Activated naive CD8-positive, alpha-beta T cell treated with anti-CD3 and anti-CD28 coated beads, Interleukin-2, amount 50 U/mL, for 24 hours (primary cell): ENCODE data around the gene CENPU.
"Not testable (repeated sequence)": the region's sequence is repeated elsewhere in the genome, so short reads cannot be mapped to it uniquely, and the experiment has no call there.

Experiments
- ATAC-seq: fragments of 150-1000 bp; cut with Tn5 transposase; one replicate; pipeline ENCODE4 v1.10.0; 2021
- DNase-seq: peaks from one replicate; pipeline ENCODE4 v3.0.0; 2021
- H3K27ac Mint-ChIP-seq: one replicate; pipeline ENCODE4 v1.8.0; 2021; ENCODE audit warnings: mild to moderate bottlenecking, mixed read lengths
- H3K27me3 Mint-ChIP-seq: one replicate; pipeline ENCODE4 v1.8.0; 2021; ENCODE audit warnings: mixed read lengths
- H3K36me3 Mint-ChIP-seq: one replicate; pipeline ENCODE4 v1.8.0; 2021; ENCODE audit warnings: low read depth, mixed read lengths
- H3K4me1 Mint-ChIP-seq: one replicate; pipeline ENCODE4 v1.8.0; 2021; ENCODE audit warnings: mixed read lengths
- H3K4me3 Mint-ChIP-seq: one replicate; pipeline ENCODE4 v1.8.0; 2021; ENCODE audit warnings: mild to moderate bottlenecking, moderate library complexity, mixed read lengths
- H3K9me3 Mint-ChIP-seq: one replicate; pipeline ENCODE4 v1.8.0; 2021; ENCODE audit warnings: mixed read lengths

CENPU gene

DNA sequence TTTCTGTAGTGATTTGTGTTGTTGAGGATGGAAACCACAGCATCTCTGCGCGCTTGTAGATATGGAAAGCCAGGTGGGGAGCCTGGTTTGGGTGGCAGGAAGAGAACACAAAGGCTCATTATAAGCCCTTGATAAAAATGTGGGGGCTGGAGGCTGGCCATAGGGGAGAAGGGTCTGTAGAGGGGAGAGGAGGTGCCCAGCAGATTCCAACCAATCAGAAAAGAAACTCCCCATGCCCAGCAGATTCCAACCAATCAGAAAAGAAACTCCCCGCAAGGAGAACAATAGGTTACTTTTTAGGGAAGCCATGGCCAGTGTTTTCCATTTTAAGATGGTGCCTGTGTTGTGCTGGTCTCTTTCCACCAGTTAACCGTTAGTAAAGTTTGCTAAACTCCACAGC, 9.8 kb upstream of the CENPU start:
- H3K4me1 Mint-ChIP-seq, result peaks cover 24% of the 10 kb centered on the region
- H3K36me3 Mint-ChIP-seq, result no peaks in the 10 kb centered on the region
- DNase-seq (no peak), ATAC-seq (no peak)
- H3K9me3 Mint-ChIP-seq, result no peaks in the 10 kb centered on the region
- H3K4me3 Mint-ChIP-seq, result no peak overlapping the region
- no peaks in the 10 kb centered on the region for H3K27me3 Mint-ChIP-seq
- H3K27ac Mint-ChIP-seq, result no peak overlapping the region

GRCh38 chr4:184741651-184742050, 7.8 kb upstream of the CENPU start:
- DNase-seq, H3K27ac Mint-ChIP-seq: not testable (repeated sequence)

DNA sequence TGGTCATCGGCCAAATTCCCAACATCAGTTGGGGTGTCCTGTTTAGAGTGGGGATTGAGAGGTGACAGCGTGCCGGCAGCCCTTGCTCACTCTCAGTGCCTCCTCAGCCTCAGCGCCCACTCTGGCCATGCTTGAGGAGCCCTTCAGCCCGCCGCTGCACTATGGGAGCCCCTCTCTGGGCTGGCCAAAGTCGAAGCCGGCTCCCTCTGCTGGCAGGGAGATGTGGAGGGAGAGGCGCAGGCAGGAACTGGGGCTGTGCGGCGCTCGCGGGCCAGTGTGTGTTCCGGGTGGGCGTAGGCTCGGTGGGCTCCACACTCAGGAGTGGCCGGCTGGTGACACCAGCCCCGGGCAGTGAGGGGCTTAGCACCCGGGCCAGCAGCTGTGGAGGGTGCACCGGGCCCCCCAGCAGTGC, 7.1 kb upstream of the CENPU start:
- no peak overlapping the region for H3K4me3 Mint-ChIP-seq
- ATAC-seq (no peak), DNase-seq (no peak)
- H3K27me3 Mint-ChIP-seq, result no peaks in the 10 kb centered on the region
- no peaks in the 10 kb centered on the region for H3K36me3 Mint-ChIP-seq
- H3K4me1 Mint-ChIP-seq, result peaks cover 14% of the 10 kb centered on the region
- no peak overlapping the region for H3K27ac Mint-ChIP-seq
- H3K9me3 Mint-ChIP-seq, result no peaks in the 10 kb centered on the region

More at GRCh38 chr4:184741651-184742050, 7.8 kb upstream of the CENPU start:
- peaks cover 21% of the 10 kb centered on the region for H3K4me1 Mint-ChIP-seq
- H3K27me3 Mint-ChIP-seq, ATAC-seq, H3K4me3 Mint-ChIP-seq, H3K9me3 Mint-ChIP-seq, H3K36me3 Mint-ChIP-seq: not testable (repeated sequence)

DNA sequence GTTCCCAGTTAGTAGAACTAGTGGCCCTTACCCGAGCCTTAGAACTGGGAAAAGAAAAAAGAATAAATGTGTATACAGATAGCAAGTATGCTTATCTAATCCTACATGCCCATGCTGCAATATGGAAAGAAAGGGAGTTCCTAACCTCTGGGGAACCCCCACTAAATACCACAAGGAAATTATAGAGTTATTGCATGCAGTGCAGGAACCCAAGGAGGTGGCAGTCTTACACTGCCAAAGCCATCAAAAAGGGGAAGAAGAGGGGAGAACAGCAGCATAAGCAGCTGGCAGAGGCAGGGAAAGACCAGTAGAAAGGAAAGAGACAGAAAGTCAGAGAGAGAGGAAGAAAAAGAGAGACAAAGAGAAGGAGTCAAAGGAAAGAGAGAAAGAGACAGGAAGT, 5.7 kb upstream of the CENPU start:
- Mint-ChIP-seq H3K4me1 (peaks cover 13% of the 10 kb centered on the region), H3K27ac (peak overlapping the region; percentile 70)
- H3K9me3 Mint-ChIP-seq, H3K4me3 Mint-ChIP-seq, H3K27me3 Mint-ChIP-seq, DNase-seq, H3K36me3 Mint-ChIP-seq, ATAC-seq: not testable (repeated sequence)

DNA sequence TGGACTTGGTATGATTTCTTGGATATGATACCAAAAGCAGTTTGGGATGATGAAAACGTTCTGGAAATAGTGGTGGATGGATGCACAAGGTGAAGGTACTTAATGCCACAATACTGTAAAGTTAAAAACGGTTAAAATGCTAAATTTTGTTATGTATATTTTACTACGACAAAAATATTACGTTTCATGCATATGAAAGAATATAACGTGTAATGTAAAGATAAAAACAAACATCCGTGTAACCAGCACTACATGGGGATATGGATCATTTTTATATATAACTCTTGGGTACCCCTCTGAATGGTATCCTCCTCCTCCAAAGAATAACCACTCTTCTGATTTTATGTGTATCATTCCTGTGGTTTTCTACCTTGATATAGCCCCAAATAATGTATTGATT, 862 bp upstream of the CENPU start:
- Mint-ChIP-seq H3K9me3 (no peaks in the 10 kb centered on the region), H3K27ac (peak overlapping the region; percentile 91), H3K27me3 (no peaks in the 10 kb centered on the region), H3K4me3 (peak overlapping the region; percentile 98), H3K36me3 (peaks cover 18% of the 10 kb centered on the region), H3K4me1 (peaks cover 31% of the 10 kb centered on the region)
- ATAC-seq (no peak), DNase-seq (no peak)

GRCh38 chr4:184732126-184732525, 1.8 kb downstream of the CENPU start:
- H3K4me3 Mint-ChIP-seq, result peak overlapping the region; percentile 98
- H3K27ac Mint-ChIP-seq, result peak overlapping the region; percentile 52
- H3K27me3 Mint-ChIP-seq, result no peaks in the 10 kb centered on the region
- ATAC-seq, result no peak
- H3K36me3 Mint-ChIP-seq, result peaks cover 33% of the 10 kb centered on the region
- no peaks in the 10 kb centered on the region for H3K9me3 Mint-ChIP-seq
- H3K4me1 Mint-ChIP-seq, result peaks cover 23% of the 10 kb centered on the region
- no peak for DNase-seq

GRCh38 chr4:184731056-184731455, 2.8 kb downstream of the CENPU start:
- peaks cover 24% of the 10 kb centered on the region for H3K4me1 Mint-ChIP-seq
- DNase-seq (no peak), ATAC-seq (no peak)
- H3K9me3 Mint-ChIP-seq, result no peaks in the 10 kb centered on the region
- H3K4me3 Mint-ChIP-seq, result no peak overlapping the region
- peaks cover 39% of the 10 kb centered on the region for H3K36me3 Mint-ChIP-seq
- H3K27me3 Mint-ChIP-seq, result no peaks in the 10 kb centered on the region
- H3K27ac Mint-ChIP-seq, result no peak overlapping the region

GRCh38 chr4:184729946-184730345, 4.0 kb downstream of the CENPU start:
- Mint-ChIP-seq H3K36me3 (peaks cover 44% of the 10 kb centered on the region), H3K4me1 (peaks cover 24% of the 10 kb centered on the region), H3K27me3 (no peaks in the 10 kb centered on the region), H3K4me3 (no peak overlapping the region), H3K9me3 (no peaks in the 10 kb centered on the region), H3K27ac (no peak overlapping the region)
- no peak for DNase-seq
- no peak for ATAC-seq

DNA sequence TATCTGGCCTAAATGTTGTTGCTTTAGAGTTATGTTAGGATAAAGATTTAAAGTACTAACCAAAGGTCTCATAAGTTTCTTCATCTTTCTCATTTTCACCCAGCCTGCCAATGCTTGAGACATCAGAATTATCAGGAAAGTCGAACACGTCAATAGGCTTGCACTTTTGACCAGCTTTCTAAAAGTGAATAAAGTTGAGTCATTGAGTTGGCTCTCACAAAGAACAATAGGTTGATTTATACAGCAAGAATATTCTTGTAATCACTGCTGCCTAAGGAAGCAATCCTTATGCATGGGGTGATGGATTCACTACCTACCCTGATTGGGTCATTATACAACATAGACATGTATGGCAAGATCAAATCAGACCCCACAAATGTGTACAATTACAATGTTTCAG, 5.0 kb downstream of the CENPU start:
- Mint-ChIP-seq H3K27ac (no peak overlapping the region), H3K36me3 (peaks cover 55% of the 10 kb centered on the region), H3K27me3 (no peaks in the 10 kb centered on the region), H3K9me3 (no peaks in the 10 kb centered on the region), H3K4me1 (peaks cover 17% of the 10 kb centered on the region), H3K4me3 (no peak overlapping the region)
- DNase-seq (no peak), ATAC-seq (no peak)

DNA sequence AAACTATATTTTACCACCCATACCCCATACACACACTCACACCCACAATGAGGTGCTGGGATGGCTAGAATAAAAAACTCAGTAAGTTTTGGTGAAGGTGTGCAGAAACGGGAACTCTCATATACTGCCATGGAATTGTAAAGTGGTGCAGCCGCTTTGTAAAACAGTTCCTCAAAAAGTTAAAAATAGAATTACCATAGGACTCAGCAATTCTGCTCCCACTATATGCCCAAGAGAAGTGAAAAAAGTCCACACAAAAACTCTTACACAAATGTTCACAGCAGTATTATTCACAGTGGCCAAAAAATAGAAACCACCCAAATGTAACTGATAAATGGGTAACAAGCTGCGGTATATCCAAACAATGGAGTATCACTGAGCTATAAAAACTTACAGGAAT, 6.5 kb downstream of the CENPU start:
- Mint-ChIP-seq H3K4me3 (no peak overlapping the region), H3K27me3 (no peaks in the 10 kb centered on the region), H3K27ac (no peak overlapping the region), H3K4me1 (peaks cover 10% of the 10 kb centered on the region), H3K9me3 (no peaks in the 10 kb centered on the region), H3K36me3 (peaks cover 63% of the 10 kb centered on the region)
- ATAC-seq (no peak), DNase-seq (no peak)

DNA sequence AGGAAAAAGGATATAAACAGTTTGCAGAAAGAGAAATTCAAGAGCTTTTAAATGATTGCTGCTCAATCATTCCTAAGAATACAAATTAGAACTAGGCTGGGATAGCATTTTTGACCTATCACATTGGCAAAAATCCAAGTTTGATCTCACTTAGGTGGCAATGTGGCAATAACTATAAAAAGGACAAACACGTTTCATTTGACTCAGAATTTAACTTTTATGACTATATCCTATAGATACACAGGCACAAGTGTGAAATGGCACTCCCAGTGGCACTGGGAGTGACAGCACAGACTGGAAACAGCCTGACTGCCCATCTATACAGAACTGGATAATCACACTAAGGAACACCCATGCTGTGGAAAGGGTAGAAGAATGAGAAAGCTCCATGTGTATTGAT, 11.1 kb downstream of the CENPU start:
- DNase-seq (no peak), ATAC-seq (no peak)
- Mint-ChIP-seq H3K4me1 (peaks cover 1% of the 10 kb centered on the region), H3K9me3 (peaks cover 18% of the 10 kb centered on the region), H3K4me3 (no peak overlapping the region), H3K27me3 (no peaks in the 10 kb centered on the region), H3K36me3 (peaks cover 77% of the 10 kb centered on the region), H3K27ac (no peak overlapping the region)

DNA sequence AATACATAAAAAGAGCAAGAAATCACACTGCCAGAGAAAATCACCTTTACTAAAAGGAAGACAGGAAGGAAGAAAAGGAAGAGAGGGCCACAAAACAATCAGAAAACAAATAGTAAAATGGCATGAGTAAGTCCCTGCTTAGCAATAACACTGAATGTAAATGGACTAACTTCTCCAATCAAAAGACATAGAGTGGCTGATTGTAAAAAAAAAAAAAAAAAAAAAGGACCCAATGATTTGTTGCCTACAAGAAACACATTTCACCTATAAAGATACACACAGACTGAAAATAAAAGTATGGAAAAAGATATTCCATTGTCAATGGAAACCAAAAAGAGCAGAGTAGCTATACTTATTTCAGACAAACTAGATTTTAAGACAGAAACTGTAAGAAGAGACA, 12.6 kb downstream of the CENPU start:
- no peaks in the 10 kb centered on the region for H3K27me3 Mint-ChIP-seq
- DNase-seq (no peak), ATAC-seq (no peak)
- peaks cover 75% of the 10 kb centered on the region for H3K36me3 Mint-ChIP-seq
- H3K4me1 Mint-ChIP-seq, result peaks cover 1% of the 10 kb centered on the region
- H3K9me3 Mint-ChIP-seq, result peaks cover 18% of the 10 kb centered on the region
- no peak overlapping the region for H3K4me3 Mint-ChIP-seq
- H3K27ac Mint-ChIP-seq, result no peak overlapping the region

DNA sequence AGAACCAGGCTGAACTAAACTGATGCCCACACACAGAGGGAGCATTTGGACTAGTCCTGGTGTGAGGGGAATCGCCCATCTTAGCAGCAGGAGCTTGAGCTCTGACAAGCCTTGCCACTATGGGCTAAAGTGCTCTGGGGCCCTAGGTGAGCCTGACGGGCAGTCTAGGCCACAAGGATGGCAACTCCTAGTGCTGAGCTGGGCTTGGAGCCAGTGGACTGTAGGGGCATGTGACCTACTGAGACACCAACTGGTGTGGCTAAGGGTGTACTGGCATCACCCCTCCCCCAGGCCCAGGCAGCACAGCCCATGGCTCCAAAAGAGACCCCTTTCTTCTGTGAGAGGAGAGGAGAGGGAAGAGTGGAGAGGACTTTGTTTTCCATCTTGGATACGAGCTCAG, 14.5 kb downstream of the CENPU start:
- Mint-ChIP-seq H3K36me3 (peaks cover 78% of the 10 kb centered on the region), H3K4me3 (no peak overlapping the region), H3K9me3 (peaks cover 18% of the 10 kb centered on the region), H3K4me1 (no peaks in the 10 kb centered on the region), H3K27me3 (no peaks in the 10 kb centered on the region), H3K27ac (no peak overlapping the region)
- ATAC-seq (no peak), DNase-seq (no peak)

DNA sequence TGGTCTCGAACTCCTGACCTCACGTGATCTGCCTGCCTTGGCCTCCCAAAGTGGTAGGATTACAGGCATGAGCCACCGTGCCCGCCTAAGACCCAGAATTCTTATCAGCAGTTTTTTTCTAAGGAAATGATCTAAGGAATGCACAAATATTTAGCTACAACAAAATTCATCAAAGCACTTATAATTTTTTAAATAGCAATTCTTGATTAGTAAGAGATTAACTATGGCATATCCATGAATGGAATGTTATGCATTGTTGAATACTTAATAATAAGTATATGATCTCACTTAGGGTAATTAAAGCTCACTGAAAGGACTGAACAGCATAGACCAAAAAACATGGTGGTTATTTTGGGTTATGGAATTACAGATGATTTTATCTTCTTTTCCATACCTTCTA, 18.4 kb downstream of the CENPU start:
- no peak overlapping the region for H3K27ac Mint-ChIP-seq
- DNase-seq, result no peak
- no peak overlapping the region for H3K4me3 Mint-ChIP-seq
- ATAC-seq, result no peak
- H3K4me1 Mint-ChIP-seq, result peaks cover 2% of the 10 kb centered on the region
- H3K9me3 Mint-ChIP-seq, result peaks cover 3% of the 10 kb centered on the region
- no peaks in the 10 kb centered on the region for H3K27me3 Mint-ChIP-seq
- H3K36me3 Mint-ChIP-seq, result peaks cover 70% of the 10 kb centered on the region

DNA sequence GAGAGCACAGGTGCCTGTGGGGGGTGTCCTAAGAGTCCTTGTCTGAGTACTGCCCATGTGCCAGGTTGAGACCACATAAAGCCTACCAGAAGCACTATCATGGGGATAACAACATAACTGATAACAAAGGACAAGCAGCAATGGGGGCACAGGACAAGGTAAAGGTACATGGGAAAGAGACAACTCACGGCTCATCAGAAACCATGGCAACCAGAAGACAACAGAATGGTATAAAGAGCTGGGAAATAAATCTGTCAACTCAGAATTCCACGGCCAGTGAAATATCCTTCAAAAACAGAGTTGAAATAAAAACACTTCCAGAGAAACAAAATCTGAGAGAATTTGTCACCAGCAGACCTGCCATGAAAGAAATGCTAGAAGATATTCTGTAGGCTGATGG, 20.0 kb downstream of the CENPU start:
- Mint-ChIP-seq H3K4me3 (no peak overlapping the region), H3K36me3 (peaks cover 70% of the 10 kb centered on the region), H3K27ac (no peak overlapping the region), H3K4me1 (peaks cover 2% of the 10 kb centered on the region), H3K9me3 (no peaks in the 10 kb centered on the region), H3K27me3 (no peaks in the 10 kb centered on the region)
- DNase-seq, result no peak
- ATAC-seq, result no peak

GRCh38 chr4:184712322-184712721, 21.6 kb downstream of the CENPU start:
- Mint-ChIP-seq H3K36me3 (peaks cover 76% of the 10 kb centered on the region), H3K9me3 (no peaks in the 10 kb centered on the region), H3K4me1 (peaks cover 2% of the 10 kb centered on the region), H3K27ac (no peak overlapping the region), H3K27me3 (no peaks in the 10 kb centered on the region), H3K4me3 (no peak overlapping the region)
- DNase-seq (no peak), ATAC-seq (no peak)
